Measurements from ENCODE around the gene ST3GAL5.

ST3GAL5 gene

DNA sequence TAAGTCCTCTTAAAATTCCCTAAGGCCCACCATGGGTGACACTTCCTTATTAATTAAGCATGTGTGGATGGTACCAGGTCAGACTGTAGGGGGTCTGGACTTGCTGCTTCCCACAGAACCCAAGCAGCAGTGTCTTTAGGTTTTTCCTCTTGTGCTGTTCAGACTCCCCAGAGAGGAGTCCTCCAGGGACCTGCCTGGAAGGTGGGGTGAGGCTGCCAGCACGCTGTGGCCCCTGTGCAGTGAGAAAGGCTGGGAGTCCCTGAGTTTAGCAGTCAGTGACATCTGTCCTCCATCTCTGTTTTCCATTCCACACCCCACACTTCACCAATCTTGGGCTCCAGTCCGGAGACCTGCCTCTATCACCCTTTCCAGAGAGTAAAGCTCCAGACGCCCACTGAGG lies 18.0 kb upstream of the ST3GAL5 start:
- Histone ChIP-seq H3K27ac (replicated peaks) (no peak overlapping the region), H3K4me3 (replicated peaks; ENCODE audit: insufficient read depth, low read length) (no peak overlapping the region), H3K27me3 (ENCODE audit: insufficient read depth, poor library complexity, severe bottlenecking) (no peaks in the 10 kb centered on the region)
- DNase-seq (ENCODE audit: low read depth in 1 of 2, low spot score in 1 of 2): no peak
- no peak for TF ChIP-seq SPI1 (IDR thresholded peaks at IDR 0.05; ENCODE audit: borderline replicate concordance, low read depth)
- TF ChIP-seq, protein P1, sequence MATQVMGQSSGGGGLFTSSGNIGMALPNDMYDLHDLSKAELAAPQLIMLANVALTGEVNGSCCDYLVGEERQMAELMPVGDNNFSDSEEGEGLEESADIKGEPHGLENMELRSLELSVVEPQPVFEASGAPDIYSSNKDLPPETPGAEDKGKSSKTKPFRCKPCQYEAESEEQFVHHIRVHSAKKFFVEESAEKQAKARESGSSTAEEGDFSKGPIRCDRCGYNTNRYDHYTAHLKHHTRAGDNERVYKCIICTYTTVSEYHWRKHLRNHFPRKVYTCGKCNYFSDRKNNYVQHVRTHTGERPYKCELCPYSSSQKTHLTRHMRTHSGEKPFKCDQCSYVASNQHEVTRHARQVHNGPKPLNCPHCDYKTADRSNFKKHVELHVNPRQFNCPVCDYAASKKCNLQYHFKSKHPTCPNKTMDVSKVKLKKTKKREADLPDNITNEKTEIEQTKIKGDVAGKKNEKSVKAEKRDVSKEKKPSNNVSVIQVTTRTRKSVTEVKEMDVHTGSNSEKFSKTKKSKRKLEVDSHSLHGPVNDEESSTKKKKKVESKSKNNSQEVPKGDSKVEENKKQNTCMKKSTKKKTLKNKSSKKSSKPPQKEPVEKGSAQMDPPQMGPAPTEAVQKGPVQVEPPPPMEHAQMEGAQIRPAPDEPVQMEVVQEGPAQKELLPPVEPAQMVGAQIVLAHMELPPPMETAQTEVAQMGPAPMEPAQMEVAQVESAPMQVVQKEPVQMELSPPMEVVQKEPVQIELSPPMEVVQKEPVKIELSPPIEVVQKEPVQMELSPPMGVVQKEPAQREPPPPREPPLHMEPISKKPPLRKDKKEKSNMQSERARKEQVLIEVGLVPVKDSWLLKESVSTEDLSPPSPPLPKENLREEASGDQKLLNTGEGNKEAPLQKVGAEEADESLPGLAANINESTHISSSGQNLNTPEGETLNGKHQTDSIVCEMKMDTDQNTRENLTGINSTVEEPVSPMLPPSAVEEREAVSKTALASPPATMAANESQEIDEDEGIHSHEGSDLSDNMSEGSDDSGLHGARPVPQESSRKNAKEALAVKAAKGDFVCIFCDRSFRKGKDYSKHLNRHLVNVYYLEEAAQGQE (IDR thresholded peaks at IDR 0.05; ENCODE audit: insufficient replicate concordance, low read depth): no peak

DNA sequence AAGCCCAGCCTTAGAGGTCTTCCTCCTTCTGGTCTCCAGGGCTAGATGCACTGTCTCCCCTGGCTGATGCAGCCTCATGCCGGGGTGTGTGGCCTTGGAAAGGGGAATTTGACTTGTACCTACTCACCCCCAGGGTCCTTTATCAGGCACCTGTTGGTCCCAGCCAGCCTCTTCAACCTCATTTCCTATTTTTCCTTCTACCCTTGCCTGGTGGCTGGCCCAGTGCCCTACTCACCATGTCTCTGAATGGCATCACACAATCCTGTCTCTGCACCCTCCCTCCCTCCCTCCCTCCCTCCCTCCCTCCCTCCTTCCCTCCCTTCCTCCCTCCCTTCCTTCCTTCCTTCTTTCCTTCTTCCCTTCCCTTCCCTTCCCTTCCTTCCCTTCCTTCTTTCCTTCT lies 17.1 kb upstream of the ST3GAL5 start:
- Histone ChIP-seq H3K4me3 (replicated peaks; ENCODE audit: insufficient read depth, low read length) (no peak overlapping the region), H3K27ac (replicated peaks) (no peak overlapping the region), H3K27me3 (ENCODE audit: insufficient read depth, poor library complexity, severe bottlenecking) (no peaks in the 10 kb centered on the region)
- TF ChIP-seq, protein P2, sequence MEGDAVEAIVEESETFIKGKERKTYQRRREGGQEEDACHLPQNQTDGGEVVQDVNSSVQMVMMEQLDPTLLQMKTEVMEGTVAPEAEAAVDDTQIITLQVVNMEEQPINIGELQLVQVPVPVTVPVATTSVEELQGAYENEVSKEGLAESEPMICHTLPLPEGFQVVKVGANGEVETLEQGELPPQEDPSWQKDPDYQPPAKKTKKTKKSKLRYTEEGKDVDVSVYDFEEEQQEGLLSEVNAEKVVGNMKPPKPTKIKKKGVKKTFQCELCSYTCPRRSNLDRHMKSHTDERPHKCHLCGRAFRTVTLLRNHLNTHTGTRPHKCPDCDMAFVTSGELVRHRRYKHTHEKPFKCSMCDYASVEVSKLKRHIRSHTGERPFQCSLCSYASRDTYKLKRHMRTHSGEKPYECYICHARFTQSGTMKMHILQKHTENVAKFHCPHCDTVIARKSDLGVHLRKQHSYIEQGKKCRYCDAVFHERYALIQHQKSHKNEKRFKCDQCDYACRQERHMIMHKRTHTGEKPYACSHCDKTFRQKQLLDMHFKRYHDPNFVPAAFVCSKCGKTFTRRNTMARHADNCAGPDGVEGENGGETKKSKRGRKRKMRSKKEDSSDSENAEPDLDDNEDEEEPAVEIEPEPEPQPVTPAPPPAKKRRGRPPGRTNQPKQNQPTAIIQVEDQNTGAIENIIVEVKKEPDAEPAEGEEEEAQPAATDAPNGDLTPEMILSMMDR (IDR thresholded peaks at IDR 0.05; ENCODE audit: insufficient read depth, low read length): no peak
- TF ChIP-seq, protein P1 (IDR thresholded peaks at IDR 0.05; ENCODE audit: insufficient replicate concordance, low read depth): no peak
- no peak for TF ChIP-seq POLR2AphosphoS5 (IDR thresholded peaks at IDR 0.05; ENCODE audit: low read depth)
- no peak for TF ChIP-seq GABPA (IDR thresholded peaks at IDR 0.05; ENCODE audit: low read depth)
- no peak for TF ChIP-seq SPI1 (IDR thresholded peaks at IDR 0.05; ENCODE audit: borderline replicate concordance, low read depth)
- DNase-seq (ENCODE audit: low read depth in 1 of 2, low spot score in 1 of 2): no peak

DNA sequence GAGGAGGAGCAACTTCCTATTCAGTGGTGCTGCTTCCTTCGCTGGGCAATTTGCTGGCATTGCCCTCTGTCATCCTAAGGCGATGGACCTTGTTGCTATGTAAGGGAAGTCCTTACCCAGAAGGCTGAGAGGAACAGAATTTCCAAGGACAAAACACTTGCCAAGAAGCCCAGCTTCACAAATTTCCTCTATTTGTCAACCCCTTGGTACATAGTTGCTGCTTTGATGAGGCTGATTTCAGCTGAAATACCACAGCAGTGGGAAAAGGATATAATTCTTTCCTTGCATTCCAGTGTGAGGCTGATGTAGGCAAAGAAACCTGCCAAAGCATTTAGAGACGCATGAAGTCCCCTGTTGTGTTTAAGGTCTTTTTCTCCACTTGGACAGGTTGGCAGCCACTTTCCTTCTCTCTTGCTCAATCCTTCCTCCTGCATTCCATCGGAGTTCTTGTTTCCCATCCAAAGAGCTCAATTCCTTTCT lies 16.4 kb upstream of the ST3GAL5 start:
- no peak for DNase-seq (ENCODE audit: low read depth in 1 of 2, low spot score in 1 of 2)
- no peak overlapping the region for H3K4me3 ChIP-seq (replicated peaks; ENCODE audit: insufficient read depth, low read length)
- H3K27me3 ChIP-seq (ENCODE audit: insufficient read depth, poor library complexity, severe bottlenecking): no peaks in the 10 kb centered on the region
- TF ChIP-seq GABPA (IDR thresholded peaks at IDR 0.05; ENCODE audit: low read depth) (no peak), POLR2AphosphoS5 (IDR thresholded peaks at IDR 0.05; ENCODE audit: low read depth) (no peak), SPI1 (IDR thresholded peaks at IDR 0.05; ENCODE audit: borderline replicate concordance, low read depth) (no peak)
- TF ChIP-seq, protein P1 (IDR thresholded peaks at IDR 0.05; ENCODE audit: insufficient replicate concordance, low read depth): no peak
- TF ChIP-seq, protein P2 (IDR thresholded peaks at IDR 0.05; ENCODE audit: insufficient read depth, low read length): no peak
- no peak overlapping the region for H3K27ac ChIP-seq (replicated peaks)

Data from HL-60 (cell line).